HG03175 (cell line): ENCODE measurements around the gene MNT.

ENCODE experiments used
- ATAC-seq: cut with Tn5 transposase; IDR thresholded peaks from one replicate; pipeline ENCODE4 v1.9.1; 2021; ENCODE audit warnings: mild to moderate bottlenecking, moderate library complexity; ENCODE audit not compliant: unreplicated experiment

MNT gene

GRCh38 chr17:2383628-2384167 is 17.2 kb downstream of the MNT start:
- no peak for ATAC-seq

- no peak for ATAC-seq
Observed at GRCh38 chr17:2380950-2381649, 19.8 kb downstream of the MNT start.

- ATAC-seq = no peak
Observed at GRCh38 chr17:2380226-2380922, 20.5 kb downstream of the MNT start.

GRCh38 chr17:2379489-2380225 is 21.2 kb downstream of the MNT start:
- ATAC-seq = no peak

- no peak for ATAC-seq
Observed at GRCh38 chr17:2378905-2379304, 22.0 kb downstream of the MNT start.

- no peak for ATAC-seq
Observed at GRCh38 chr17:2377659-2378058, 23.2 kb downstream of the MNT start.

- no peak for ATAC-seq
Observed at GRCh38 chr17:2376107-2376506, 24.8 kb downstream of the MNT start.

- no peak for ATAC-seq
Observed at GRCh38 chr17:2375406-2375805, 25.5 kb downstream of the MNT start.

GRCh38 chr17:2374549-2375285 is 26.1 kb downstream of the MNT start:
- ATAC-seq = no peak

GRCh38 chr17:2373179-2373578 is 27.7 kb downstream of the MNT start:
- no peak for ATAC-seq

- no peak for ATAC-seq
Observed at GRCh38 chr17:2372681-2373080, 28.2 kb downstream of the MNT start.

GRCh38 chr17:2372180-2372579 is 28.7 kb downstream of the MNT start:
- ATAC-seq = no peak

GRCh38 chr17:2371183-2372130 is 29.4 kb downstream of the MNT start:
- no peak for ATAC-seq

GRCh38 chr17:2370211-2370589 is 30.7 kb downstream of the MNT start:
- ATAC-seq = no peak

- ATAC-seq = no peak
Observed at GRCh38 chr17:2369551-2370210, 31.2 kb downstream of the MNT start.

GRCh38 chr17:2369039-2369438 is 31.8 kb downstream of the MNT start:
- no peak for ATAC-seq

- no peak for ATAC-seq
Observed at GRCh38 chr17:2368359-2368758, 32.5 kb downstream of the MNT start.

- no peak for ATAC-seq
Observed at GRCh38 chr17:2366747-2367494, 33.9 kb downstream of the MNT start.

GRCh38 chr17:2365132-2365531 is 35.7 kb downstream of the MNT start:
- ATAC-seq = no peak
